H9 (cell line): ENCODE results near the gene DYNLRB1. TPM values are rescaled to one million over a fixed set of nuclear protein-coding genes. Genes with fewer than 3 reads are reported as not detected.

ENCODE experiments used
- DNase-seq: peaks from one replicate; pipeline ENCODE4 v3.0.0-alpha.2; 2017
- H2AFZ ChIP-seq: one replicate; pipeline ENCODE4 v1.6.1; 2013; ENCODE audit warnings: mild to moderate bottlenecking, low read length, control low read depth, moderate library complexity
- H2AK5ac ChIP-seq: 2 replicates; pipeline ENCODE4 v1.6.1; 2013; ENCODE audit warnings: low read length, control low read depth, mixed read lengths; ENCODE audit not compliant: insufficient read length
- H2BK120ac ChIP-seq: one replicate; pipeline ENCODE4 v1.6.1; 2013; ENCODE audit warnings: low read depth, mild to moderate bottlenecking, low read length, control low read depth, inconsistent platforms; ENCODE audit not compliant: poor library complexity, severe bottlenecking
- H2BK12ac ChIP-seq: 2 replicates; pipeline ENCODE4 v1.6.1; 2013; ENCODE audit warnings: low read length, control low read depth, mixed read lengths, low read depth; ENCODE audit not compliant: insufficient read length
- H2BK15ac ChIP-seq: 2 replicates; pipeline ENCODE4 v1.6.1; 2013; ENCODE audit warnings: low read depth, low read length, control low read depth
- H2BK20ac ChIP-seq: one replicate; pipeline ENCODE4 v1.6.1; 2013; ENCODE audit warnings: low read depth, mild to moderate bottlenecking, low read length, control low read depth, inconsistent platforms; ENCODE audit not compliant: poor library complexity, severe bottlenecking
- H2BK5ac ChIP-seq: 2 replicates; pipeline ENCODE4 v1.6.1; 2013; ENCODE audit warnings: low read length, control low read depth, mixed read lengths; ENCODE audit not compliant: insufficient read length
- H3K14ac ChIP-seq: 2 replicates; pipeline ENCODE4 v1.6.1; 2013; ENCODE audit warnings: low read length, control low read depth; ENCODE audit not compliant: insufficient read depth
- H3K18ac ChIP-seq: 2 replicates; pipeline ENCODE4 v1.6.1; 2013; ENCODE audit warnings: low read depth, mild to moderate bottlenecking, mixed read lengths, low read length, control low read depth; ENCODE audit not compliant: insufficient read length
- H3K23ac ChIP-seq: 2 replicates; pipeline ENCODE4 v1.6.1; 2013; ENCODE audit warnings: low read length, control low read depth, mixed read lengths, low read depth; ENCODE audit not compliant: insufficient read length
- H3K23me2 ChIP-seq: 2 replicates; pipeline ENCODE4 v1.6.1; 2013; ENCODE audit warnings: low read depth, mild to moderate bottlenecking, mixed read lengths, low read length, control low read depth; ENCODE audit not compliant: insufficient read length, poor library complexity, severe bottlenecking
- H3K27ac ChIP-seq: 2 replicates; pipeline ENCODE4 v1.5.1; 2013; ENCODE audit warnings: low read length, control low read depth, mixed read lengths, low read depth; ENCODE audit not compliant: insufficient read length
- H3K27me3 ChIP-seq: 2 replicates; pipeline ENCODE4 v1.6.1; 2013; ENCODE audit warnings: low read length, control low read depth, inconsistent platforms; ENCODE audit not compliant: insufficient read depth
- H3K4ac ChIP-seq: 2 replicates; pipeline ENCODE4 v1.6.1; 2013; ENCODE audit warnings: low read depth, mild to moderate bottlenecking, control low read depth, inconsistent platforms, low read length, moderate library complexity
- H3K4me1 ChIP-seq: 2 replicates; pipeline ENCODE4 v1.6.1; 2013; ENCODE audit warnings: low read length, control low read depth, inconsistent platforms; ENCODE audit not compliant: insufficient read depth
- H3K4me2 ChIP-seq: 2 replicates; pipeline ENCODE4 v1.6.1; 2013; ENCODE audit warnings: low read length, control low read depth, mixed read lengths; ENCODE audit not compliant: insufficient read length, insufficient read depth
- H3K56ac ChIP-seq: 2 replicates; pipeline ENCODE4 v1.6.1; 2013; ENCODE audit warnings: low read depth, mild to moderate bottlenecking, mixed read lengths, low read length, control low read depth; ENCODE audit not compliant: insufficient read length
- H3K79me1 ChIP-seq: 2 replicates; pipeline ENCODE4 v1.6.1; 2013; ENCODE audit warnings: low read depth, mild to moderate bottlenecking, moderate library complexity, low read length, control low read depth, inconsistent platforms; ENCODE audit not compliant: insufficient read depth, poor library complexity, severe bottlenecking
- H3K79me2 ChIP-seq: 2 replicates; pipeline ENCODE4 v1.6.1; 2013; ENCODE audit warnings: low read length, control low read depth, inconsistent platforms; ENCODE audit not compliant: insufficient read depth
- H3K9ac ChIP-seq: 2 replicates; pipeline ENCODE4 v1.6.1; 2013; ENCODE audit warnings: low read length, control low read depth, mixed read lengths; ENCODE audit not compliant: insufficient read length; ENCODE audit errors: extremely low read depth
- H3K9me3 ChIP-seq: one replicate; pipeline ENCODE4 v1.6.1; 2013; ENCODE audit warnings: low read depth, low read length, inconsistent platforms; ENCODE audit not compliant: control insufficient read depth
- H3T11ph ChIP-seq: one replicate; pipeline ENCODE4 v1.6.1; 2013; ENCODE audit warnings: mild to moderate bottlenecking, low read length, control low read depth, inconsistent platforms
- H4K20me1 ChIP-seq: one replicate; pipeline ENCODE4 v1.6.1; 2013; ENCODE audit not compliant: control insufficient read depth, insufficient read length, insufficient read depth
- H4K5ac ChIP-seq: 2 replicates; pipeline ENCODE4 v1.6.1; 2013; ENCODE audit warnings: low read depth, mild to moderate bottlenecking, mixed read lengths, low read length, control low read depth; ENCODE audit not compliant: insufficient read length
- H4K8ac ChIP-seq: replicated peaks from 2 replicates; pipeline ENCODE4 v1.6.1; 2013; ENCODE audit warnings: low read length, control low read depth, mixed read lengths, low read depth; ENCODE audit not compliant: insufficient read length
- H4K91ac ChIP-seq: 2 replicates; pipeline ENCODE4 v1.6.1; 2013; ENCODE audit warnings: low read depth, mild to moderate bottlenecking, moderate library complexity, mixed read lengths, low read length, control low read depth; ENCODE audit not compliant: insufficient read length
- H3K27ac Mint-ChIP-seq, 3 experiments: 2 replicates in 2 of 3; 3 replicates in 1 of 3; pipeline ENCODE4 v1.8.0; 2020 to 2021; ENCODE audit warnings: mixed read lengths in 3 of 3, mild to moderate bottlenecking in 1 of 3, moderate library complexity in 1 of 3
- H3K27me3 Mint-ChIP-seq: 2 replicates; pipeline ENCODE4 v1.8.0; 2021; ENCODE audit warnings: low read depth, mild to moderate bottlenecking, moderate library complexity, mixed read lengths
- H3K36me3 Mint-ChIP-seq, 3 experiments: 2 replicates in 2 of 3; 3 replicates in 1 of 3; pipeline ENCODE4 v1.8.0; 2020 to 2021; ENCODE audit warnings: low read depth in 3 of 3, mixed read lengths in 3 of 3; ENCODE audit not compliant: insufficient read depth in 1 of 3
- H3K4me1 Mint-ChIP-seq, 2 experiments: 2 replicates each; pipeline ENCODE4 v1.8.0; 2020; ENCODE audit warnings: mixed read lengths in 2 of 2
- H3K4me3 Mint-ChIP-seq, 2 experiments: 2 replicates in 1 of 2; 3 replicates in 1 of 2; pipeline ENCODE4 v1.8.0; 2020 to 2021; ENCODE audit warnings: mild to moderate bottlenecking in 2 of 2, mixed read lengths in 2 of 2, moderate library complexity in 1 of 2
- H3K9me3 Mint-ChIP-seq, 2 experiments: 2 replicates in 1 of 2; 3 replicates in 1 of 2; pipeline ENCODE4 v1.8.0; 2020; ENCODE audit warnings: mild to moderate bottlenecking in 2 of 2, mixed read lengths in 2 of 2, moderate library complexity in 1 of 2
- WGBS: extraction: QIAGEN DNeasy Blood & Tissue Kit; methylation state at CpG from one replicate; pipeline ENCODE4 v1.1.7; 2013; ENCODE audit warnings: missing lambda C conversion rate, low lambda C conversion rate, mixed read lengths; ENCODE audit not compliant: insufficient read length; ENCODE audit errors: extremely low coverage; 5-methylcytosine and 5-hydroxymethylcytosine counted together
- total RNA-seq: library from RNA; stranded (reverse); gene quantifications from 2 replicates; pipeline ENCODE4 v1.2.1, GENCODE V29; 2021
- TF ChIP-seq, protein P1 (sequence below): fragments of 200-600 bp; sonication (generic); conservative IDR thresholded peaks from 3 replicates; pipeline ENCODE4 v1.8.0; 2021; ENCODE audit warnings: antibody characterized with exemption, mild to moderate bottlenecking

Gene DYNLRB1
- total RNA-seq, 1 experiment from 2014 or later = 200 TPM

DNA sequence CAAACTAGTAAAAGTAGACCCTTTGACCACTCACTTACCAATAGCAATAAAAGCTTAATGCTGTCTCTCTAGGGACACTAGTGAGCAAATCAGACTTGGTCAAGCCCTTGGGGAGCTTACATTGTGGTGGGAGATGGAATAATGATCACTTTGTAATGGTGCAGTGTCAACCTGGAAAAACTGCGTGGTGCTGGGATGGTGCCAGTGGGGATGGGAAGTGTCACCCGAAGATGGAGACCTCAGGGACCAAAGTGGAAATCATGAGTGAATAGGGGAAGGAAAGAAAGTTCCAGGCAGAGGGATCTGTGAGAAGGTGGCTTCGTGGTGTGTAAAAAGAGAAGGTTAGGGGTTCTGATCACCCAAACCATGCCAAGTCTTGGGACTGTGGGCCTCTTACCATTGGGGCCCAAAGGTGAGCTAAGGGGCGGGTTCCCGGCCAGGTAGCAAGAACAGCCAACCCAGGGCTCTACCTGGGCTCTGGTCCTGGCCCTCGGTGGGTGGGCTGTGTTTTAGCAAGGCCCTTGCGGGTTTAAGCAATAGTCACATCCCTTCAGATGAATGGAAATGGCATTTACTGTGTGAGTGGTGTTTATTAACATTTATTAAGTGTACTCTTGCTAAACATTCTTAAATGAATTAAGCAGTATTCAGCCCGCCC is 15.5 kb downstream of the DYNLRB1 start:
- Histone ChIP-seq H3K9me3 (no peaks in the 10 kb centered on the region), H3K27me3 (no peaks in the 10 kb centered on the region), H3K23ac (no peak overlapping the region), H4K8ac (no peak overlapping the region), H2AFZ (no peak overlapping the region), H3K9ac (no peak overlapping the region), H4K20me1 (no peaks in the 10 kb centered on the region), H4K91ac (no peak overlapping the region), H3K4me2 (no peak overlapping the region), H4K5ac (no peak overlapping the region), H3K4me1 (no peaks in the 10 kb centered on the region), H3K23me2 (no peaks in the 10 kb centered on the region), H3K79me1 (no peaks in the 10 kb centered on the region), H3K18ac (no peak overlapping the region), H3K79me2 (no peaks in the 10 kb centered on the region), H2BK120ac (no peak overlapping the region), H3K56ac (no peak overlapping the region), H2BK5ac (no peak overlapping the region), H2BK12ac (no peak overlapping the region), H3K27ac (no peak overlapping the region), H2AK5ac (no peak overlapping the region), H2BK15ac (no peak overlapping the region), H3T11ph (no peak overlapping the region), H2BK20ac (no peak overlapping the region), H3K14ac (no peak overlapping the region), H3K4ac (no peak overlapping the region)
- no peak overlapping the region for H3K4me3 Mint-ChIP-seq
- H3K36me3 Mint-ChIP-seq = peaks cover 26 to 82% (median 61%) of the 10 kb centered on the region in 3 experiments; a peak in 6 of 7 replicates
- no peak for DNase-seq
- peak overlapping the region in 1 of 3 experiments; percentile 23; a peak in 3 of 7 replicates for H3K27ac Mint-ChIP-seq
- no CpG with 5 or more reads among the region's 8 CpGs for WGBS
- no peaks in the 10 kb centered on the region for H3K9me3 Mint-ChIP-seq
- TF ChIP-seq, protein P1, sequence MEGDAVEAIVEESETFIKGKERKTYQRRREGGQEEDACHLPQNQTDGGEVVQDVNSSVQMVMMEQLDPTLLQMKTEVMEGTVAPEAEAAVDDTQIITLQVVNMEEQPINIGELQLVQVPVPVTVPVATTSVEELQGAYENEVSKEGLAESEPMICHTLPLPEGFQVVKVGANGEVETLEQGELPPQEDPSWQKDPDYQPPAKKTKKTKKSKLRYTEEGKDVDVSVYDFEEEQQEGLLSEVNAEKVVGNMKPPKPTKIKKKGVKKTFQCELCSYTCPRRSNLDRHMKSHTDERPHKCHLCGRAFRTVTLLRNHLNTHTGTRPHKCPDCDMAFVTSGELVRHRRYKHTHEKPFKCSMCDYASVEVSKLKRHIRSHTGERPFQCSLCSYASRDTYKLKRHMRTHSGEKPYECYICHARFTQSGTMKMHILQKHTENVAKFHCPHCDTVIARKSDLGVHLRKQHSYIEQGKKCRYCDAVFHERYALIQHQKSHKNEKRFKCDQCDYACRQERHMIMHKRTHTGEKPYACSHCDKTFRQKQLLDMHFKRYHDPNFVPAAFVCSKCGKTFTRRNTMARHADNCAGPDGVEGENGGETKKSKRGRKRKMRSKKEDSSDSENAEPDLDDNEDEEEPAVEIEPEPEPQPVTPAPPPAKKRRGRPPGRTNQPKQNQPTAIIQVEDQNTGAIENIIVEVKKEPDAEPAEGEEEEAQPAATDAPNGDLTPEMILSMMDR = no peak
- no peaks in the 10 kb centered on the region for H3K4me1 Mint-ChIP-seq
- no peaks in the 10 kb centered on the region for H3K27me3 Mint-ChIP-seq
